GM23248 (cell line): ENCODE data around the gene SELENBP1.

Source experiments
- EZH2 ChIP-seq: fragments of 200-600 bp; sonication (generic); IDR thresholded peaks from 2 replicates; pipeline ENCODE4 v1.6.1; 2018; ENCODE audit warnings: antibody characterized with exemption, mild to moderate bottlenecking; ENCODE audit not compliant: insufficient read depth, poor library complexity, severe bottlenecking
- EZH2phosphoT487 ChIP-seq: fragments of 200-600 bp; sonication (generic); IDR thresholded peaks from 2 replicates; pipeline ENCODE4 v1.6.1; 2018; ENCODE audit warnings: antibody characterized with exemption, moderate library complexity, mild to moderate bottlenecking, low read depth; ENCODE audit not compliant: insufficient read depth

DNA sequence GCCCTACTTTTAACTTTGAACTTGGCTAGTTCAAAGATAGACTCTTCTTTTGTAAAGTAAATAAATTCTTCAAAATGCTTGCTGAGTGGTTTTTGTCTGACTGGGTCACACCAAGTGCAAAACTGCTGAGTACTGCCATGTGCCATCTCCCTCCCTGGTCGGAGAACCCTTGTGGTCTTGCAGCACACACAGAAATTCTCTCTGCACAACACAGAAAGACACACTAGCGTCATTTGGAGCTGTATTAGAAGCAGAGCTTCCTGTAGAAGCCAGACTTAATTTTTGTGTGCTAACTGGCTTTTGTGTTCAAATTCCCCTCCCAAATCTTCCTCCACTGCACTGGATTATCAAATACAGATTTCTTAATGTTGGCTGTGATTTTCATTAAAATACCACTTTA, 29.4 kb upstream of the SELENBP1 start:
- TF ChIP-seq EZH2 (no peak), EZH2phosphoT487 (no peak)
